Nucleus accumbens (tissue), 56 donors: ENCODE data around the gene PFKFB3.
"Not testable (repeated sequence)": the region's sequence is repeated elsewhere in the genome, so short reads cannot be mapped to it uniquely, and the experiment has no call there.

Experiments used
- DNase-seq, 56 donors: peaks; one replicate each; lab custom pipeline; 2025; lab: John Stamatoyannopoulos, UW

PFKFB3 gene

DNA sequence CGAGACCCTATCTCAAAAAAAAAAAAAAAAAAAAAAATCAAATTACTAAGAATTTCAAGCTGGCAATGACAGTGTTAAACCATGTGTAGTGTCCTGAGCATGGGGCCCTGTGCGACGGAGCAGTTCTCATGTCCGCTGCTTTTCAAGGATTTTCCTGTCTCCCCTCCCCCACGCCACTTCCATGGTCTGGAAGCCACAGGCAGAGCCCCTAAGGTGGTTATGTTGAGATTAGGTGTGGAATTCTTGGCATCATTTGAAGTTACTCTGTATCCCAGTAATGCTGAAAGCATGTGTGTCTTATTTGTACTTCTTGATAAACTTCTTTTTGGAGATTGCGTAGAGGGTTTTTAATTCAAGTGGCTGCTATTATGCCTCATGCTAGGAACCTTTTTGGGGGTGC lies 65.2 kb downstream of the PFKFB3 start:
- DNase-seq = no peak

DNA sequence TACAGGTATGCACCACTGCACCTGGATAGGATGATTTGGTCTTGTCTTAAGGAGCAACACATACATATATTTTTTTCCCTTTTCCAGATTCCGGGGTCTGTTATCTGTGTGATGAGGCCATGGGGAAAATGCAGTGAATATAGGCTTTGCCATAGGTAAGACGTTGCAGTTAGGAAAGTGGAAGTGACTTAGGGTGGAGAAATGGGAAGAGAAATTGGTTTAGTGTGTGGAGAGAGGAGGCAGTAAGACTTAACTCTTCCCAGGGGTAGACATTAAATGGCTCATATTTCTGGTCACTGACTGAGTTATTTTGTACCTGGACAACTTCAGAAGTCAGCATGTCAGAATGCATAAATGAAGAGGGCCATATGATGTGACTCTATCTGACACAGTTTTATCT lies 66.7 kb downstream of the PFKFB3 start:
- DNase-seq = no peak

DNA sequence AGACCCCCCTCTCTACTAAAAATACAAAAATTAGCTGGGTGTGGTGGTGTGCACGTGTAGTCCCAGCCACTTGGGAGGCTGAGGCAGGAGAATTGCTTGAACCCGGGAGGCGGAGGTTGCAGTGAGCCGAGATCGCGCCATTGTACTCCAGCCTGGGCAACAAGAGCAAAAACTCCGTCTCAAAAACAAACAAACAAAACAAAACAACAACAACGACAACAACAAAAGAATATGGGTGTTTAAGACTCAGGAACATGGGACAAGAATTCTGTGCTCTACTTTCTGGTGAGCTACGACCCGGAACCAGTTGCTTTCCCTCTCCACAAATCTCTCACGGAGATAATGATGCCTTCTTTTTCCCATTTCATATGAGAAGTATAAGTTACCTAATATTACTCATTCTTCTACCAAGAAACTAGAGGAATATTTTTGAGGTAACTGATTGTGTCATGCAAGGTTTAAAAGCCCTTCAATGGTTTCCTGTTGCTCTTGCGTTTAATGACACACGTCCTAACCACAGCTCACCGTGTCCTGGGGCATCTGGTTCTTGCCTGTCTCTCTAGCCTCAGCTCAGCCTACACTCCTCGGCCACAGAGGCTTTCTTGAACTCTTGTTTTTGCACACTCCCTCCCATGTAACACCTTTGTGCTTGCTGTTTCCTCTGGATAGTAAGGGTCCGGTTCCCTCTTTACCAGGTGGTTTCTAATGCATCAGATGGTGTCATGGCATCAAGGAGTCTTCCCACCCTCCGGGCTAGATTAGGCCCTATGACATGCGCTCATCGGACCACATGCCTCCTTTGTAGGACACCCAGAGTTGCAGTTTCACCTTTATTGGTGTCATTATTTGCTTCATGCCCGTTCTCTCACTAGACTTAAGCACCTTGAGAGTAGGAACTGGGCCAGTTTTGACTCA lies 67.5 kb downstream of the PFKFB3 start:
- no peak for DNase-seq

DNA sequence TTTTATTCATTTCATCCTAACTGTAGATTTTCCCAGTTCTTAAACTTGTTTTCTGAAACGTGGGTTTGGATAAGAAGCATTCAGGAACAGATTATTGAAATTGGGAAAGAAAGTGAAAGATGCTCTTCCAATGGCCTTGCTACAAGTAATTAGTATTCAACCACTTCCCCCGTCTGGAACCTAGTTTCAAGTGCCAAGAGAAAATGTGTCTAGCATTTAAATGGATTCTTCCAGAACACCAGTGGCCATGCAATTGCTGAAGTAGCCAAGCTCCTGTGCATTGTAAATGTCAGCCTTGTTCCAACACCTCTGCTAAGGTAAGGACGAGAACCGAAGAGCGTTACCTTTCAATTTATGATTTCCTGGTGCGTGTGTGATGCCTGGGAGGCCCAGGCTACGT lies 68.2 kb downstream of the PFKFB3 start:
- DNase-seq = peak in 4 of 56 donors; percentile 8 to 52 (median 15)

DNA sequence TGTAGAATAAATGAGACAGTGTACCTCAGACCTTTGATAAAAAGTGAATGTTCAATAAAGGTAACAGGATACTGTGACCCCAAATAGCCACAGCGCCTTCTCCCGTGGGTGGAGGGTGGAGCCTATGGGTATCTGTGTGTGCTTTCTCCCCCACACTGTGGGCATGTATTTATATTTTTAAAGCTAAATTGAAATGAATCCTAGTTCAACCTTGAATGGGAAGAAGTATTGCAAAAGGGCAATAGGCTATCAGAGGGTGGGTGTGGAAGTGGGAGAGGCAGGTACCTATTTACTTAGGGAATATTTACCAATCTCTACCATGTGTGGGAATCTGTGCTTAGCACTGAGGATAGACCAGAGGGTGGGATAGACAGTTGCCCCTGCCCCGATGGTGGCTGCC lies 68.9 kb downstream of the PFKFB3 start:
- DNase-seq = no peak

DNA sequence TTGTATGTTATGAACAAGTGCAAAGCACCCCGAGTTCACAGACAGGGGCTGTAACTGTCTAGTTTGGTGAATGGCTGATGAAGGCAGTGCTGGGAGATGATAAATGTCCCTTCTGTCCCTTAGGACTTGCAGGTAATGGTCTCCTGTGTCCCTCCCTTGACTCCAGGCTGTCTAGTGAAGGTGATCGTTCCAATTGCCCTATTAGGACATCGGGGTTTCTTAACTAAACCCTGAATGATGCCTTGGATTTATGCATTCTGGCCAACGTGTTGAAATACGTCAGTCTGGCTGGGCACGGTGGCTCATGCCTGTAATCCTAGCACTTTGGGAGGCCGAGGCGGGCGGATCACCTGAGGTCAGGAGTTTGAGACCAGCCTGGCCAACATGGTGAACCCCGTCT lies 69.4 kb downstream of the PFKFB3 start:
- no peak for DNase-seq

DNA sequence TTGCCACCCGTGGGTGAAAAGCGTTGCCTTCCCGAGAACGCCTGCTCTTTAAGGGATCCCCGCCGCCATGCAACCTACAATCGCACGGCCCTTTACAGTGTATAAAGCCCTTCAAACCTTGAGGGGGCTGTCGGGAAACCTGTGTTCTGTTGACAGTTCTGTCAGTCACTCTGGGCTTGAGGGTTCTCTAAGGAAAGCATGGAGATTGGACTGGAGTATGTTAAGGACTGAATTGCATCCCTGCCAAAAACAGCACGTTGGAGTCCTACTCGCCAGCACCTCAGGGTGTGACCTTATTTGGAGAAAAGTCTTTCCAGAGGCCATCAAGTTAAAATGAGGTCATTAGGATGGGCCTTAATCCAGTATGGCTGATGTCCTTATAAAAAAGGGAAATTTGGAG lies 70.6 kb downstream of the PFKFB3 start:
- no peak for DNase-seq

DNA sequence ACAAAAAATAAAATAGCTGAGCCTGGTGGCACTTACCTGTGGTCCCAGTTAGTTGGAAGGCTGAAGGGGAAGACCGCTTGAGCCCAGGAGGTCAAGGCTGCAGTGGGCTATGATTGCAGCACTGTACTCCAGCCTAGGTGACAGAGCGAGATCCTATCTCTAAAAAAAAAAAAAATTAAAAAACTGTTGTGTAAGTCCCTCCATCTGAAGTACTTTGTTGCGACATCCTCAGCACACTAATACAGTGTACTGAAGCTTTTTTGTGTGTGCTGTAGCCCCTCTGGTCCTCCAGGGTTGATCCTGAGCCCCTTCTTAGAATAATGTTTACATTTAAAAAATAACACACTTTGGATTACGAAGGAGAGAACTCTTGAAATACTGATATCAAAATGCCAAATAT lies 71.3 kb downstream of the PFKFB3 start:
- no peak for DNase-seq

DNA sequence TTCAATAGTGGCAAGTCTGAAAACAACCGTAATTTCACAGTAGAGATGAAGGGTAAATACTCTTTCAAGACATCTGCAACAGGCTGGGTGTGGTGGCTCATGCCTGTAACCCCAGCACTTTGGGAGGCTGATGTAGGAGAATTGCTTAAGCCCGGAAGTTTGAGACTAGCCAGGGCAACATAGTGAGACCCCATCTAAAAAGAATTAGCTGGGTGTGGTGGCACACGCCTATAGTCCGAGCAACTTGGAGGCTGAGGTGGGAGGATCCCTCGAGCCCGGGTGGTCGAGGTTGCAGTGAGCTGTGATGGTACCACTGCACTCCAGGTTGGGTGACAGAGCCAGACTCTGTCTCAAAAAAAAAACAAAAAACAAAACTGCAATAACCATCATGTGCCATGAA lies 71.8 kb downstream of the PFKFB3 start:
- DNase-seq = no peak

DNA sequence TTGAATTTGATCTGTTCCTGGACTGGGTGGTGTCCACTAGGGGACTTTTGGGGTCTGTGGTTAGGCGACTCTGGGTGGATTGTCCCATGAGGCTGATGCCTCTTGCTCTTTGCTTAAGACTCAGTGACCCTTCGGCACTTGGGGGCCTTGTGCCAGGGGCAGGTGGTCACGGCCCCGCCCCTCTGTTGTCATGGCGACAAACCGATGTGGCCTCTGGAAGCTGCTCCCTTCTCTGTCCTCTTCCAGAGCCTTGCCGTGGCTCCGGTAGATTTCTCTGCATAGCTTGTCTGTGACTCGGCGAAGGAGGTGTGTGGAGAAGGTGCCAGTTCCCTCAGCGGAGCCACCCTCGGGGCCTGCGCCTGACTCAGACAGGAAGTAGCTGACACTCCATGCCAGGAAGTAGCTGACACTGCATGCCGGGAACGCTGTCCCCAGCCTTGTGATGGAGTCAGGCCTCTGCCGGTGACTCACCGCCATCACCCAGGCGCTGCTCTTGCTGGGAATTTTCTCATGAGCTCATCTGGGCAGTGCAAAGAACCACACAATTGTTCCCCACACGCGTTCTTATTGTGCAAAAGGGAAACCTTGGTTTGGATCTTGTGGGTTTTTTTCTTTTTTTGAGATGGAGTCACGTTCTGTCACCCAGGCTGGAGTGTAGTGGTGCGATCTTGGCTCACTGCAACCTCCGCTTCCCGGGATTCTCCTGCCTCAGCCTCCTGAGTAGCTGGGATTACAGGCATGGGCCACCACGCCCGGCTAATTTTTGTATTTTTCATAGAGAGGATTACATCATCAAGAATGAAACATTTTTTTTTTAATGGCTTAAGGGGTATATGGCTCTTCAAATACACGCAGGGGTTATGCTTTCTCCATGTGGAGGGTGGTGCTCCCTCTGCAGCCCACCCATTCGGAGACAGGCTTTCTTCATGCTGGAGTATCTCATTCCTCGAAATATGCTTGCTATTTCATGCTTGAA lies 72.6 kb downstream of the PFKFB3 start:
- DNase-seq = peak in 51 of 56 donors; percentile 10 to 92 (median 55)

DNA sequence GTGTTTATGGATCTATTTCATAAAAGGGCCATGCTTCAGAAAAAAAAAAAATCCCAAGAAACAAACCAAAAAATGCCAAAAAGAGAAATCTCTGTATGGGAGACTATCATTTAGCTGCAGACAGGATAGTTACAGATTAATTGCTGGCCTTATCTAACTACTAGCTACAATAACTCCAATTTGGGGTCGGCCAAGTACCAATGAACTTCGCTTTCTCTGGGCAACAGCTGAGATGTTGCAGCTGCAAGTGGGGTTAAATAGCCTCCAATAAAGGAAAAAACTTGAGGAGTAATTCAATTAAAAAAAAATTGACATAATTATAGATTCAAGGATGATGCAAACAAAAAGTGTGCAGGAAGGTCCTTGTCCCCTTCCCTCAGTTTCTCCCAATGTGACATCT lies 73.6 kb downstream of the PFKFB3 start:
- DNase-seq = no peak

DNA sequence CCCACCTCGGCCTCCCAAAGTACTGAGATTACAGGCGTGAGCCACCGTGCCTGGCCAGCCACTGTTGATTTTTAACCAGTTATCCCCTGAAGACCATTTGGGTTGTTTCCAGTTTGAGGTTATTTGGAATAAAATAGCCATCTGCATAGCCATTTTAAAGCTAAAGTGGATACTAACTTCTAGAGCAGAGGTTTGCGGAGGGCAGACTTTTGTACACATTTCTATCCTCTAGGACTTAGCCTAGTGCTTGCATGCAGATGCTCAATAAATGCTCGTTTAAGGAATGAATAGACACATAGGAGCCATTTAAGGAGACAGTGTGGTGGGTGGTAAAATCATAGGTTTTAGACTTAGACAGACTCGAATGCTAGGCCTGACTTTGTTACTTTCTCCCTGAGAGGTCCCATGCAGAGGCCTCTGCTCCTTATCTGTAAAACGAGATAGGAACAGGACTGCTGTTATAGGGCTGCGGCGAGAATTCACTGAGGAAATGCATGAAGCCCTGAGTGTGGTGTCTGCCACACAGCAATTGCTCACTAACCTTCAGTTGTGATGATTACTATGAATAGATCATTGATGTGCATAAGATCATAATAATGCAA lies 75.9 kb downstream of the PFKFB3 start:
- no peak for DNase-seq

DNA sequence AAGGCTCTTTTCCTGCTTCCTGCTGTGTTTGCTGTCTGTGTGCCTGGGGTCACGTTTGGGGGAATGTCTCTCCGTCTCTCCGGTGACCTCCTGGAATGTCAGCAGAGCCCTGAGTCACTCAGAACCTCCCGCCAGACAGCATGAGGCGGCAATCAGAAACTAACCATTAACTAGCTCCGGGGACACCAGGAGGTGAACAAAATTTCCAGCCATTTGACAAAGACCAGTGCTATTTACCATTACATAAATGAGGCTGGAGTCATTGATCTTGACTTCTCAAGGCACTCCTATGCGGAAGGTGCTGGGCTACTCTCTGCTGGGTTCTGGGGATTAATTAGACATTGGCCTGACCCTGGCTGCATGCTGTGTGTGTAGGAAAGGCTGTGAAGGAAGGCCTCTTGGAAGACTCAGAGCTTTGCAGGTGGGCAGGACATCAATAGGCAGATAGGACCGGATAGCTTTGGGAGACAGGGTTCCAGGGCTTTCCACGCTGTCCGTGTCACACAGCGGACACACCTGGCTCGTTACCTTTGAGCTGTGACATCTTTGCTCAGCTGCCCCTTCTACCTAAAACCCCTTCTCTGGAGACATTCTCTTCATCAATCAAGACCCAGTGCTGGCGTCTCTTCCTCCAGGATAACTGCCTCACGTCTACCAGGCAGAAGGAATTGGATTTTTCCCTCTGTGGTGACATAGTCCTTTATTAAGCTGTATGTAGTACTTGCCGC lies 77.0 kb downstream of the PFKFB3 start:
- peak in 3 of 56 donors; percentile 16 to 31 (median 17) for DNase-seq

DNA sequence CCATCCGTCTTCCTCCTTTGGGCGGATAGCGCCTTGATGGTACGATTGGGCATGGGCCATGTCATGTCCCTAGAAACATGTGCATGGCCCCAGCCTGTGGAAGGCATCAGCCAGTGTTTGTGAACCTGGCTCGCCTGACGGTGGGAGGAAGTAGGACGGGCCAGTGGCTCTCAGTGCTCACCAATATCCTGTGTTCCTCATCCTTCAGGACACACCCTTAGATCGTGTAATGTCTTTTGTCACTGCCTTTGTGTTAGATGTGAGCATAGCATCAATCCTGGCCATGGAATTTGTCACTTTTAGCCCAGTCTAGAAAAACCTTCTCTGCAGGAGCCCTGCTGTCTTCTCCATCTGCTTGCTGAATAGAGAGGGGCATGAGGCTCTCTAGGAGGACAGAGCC lies 77.6 kb downstream of the PFKFB3 start:
- no peak for DNase-seq

DNA sequence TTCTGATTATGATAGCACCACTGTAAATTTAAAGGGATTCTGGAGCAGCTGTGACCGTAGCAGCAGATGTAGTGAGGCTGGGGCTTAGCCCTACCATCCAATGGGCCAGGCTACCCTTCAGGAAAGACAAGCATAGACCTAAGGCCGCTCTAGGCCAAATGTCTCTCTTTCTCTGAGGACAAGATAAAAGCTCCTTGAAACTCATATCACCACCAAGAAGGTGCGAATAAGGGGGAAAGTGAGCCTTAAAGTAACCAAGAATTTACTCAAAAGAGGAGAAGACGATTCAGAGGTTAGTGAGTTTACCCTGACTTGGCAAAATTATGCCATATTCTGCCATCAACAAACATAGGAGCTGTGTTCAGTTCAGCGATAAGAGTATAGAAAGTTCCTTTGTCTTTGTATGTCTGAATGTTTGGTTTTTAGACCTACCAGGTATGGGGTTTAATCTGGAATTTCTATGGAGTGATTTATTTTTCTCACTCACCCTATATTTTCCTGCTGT lies 79.8 kb downstream of the PFKFB3 start:
- DNase-seq = no peak

DNA sequence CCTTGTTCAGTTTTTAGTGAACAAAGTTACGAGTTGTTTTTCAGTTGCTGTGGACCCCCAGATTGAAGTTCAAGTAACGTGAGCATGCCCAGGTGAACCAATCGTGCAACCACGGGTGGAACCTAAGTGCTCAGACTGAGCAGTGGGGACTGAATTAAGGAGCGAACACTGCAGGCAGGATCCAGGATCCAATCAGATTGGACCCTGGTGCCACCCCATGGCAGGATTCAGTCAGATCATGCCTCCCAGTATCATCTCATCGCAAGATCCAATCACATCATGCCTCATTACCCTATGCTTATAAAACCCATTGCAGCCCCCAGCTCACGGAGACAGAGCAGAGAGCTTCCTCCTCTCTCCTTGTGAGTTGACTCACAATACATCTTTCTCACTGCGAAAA lies 80.9 kb downstream of the PFKFB3 start:
- peak in 1 of 56 donors; percentile 9 for DNase-seq

DNA sequence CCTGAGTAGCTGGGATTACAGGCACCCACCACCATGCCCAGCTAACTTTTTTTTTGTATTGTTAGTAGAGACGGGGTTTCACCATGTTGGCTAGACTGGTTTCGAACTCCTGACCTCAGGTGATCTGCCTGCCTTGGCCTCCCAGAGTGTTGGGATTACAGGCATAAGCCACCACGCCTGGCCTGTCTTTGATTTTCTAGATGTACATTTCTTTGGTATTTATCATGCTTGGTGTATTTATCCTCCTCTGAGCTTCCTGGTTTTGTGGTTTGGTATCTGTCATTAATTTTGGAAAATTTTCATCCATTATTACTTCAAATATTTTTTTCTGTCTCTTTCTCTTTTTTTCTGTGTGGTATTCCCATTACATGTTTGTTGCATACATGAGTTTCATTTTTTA lies 87.9 kb downstream of the PFKFB3 start:
- not testable (repeated sequence) for DNase-seq

DNA sequence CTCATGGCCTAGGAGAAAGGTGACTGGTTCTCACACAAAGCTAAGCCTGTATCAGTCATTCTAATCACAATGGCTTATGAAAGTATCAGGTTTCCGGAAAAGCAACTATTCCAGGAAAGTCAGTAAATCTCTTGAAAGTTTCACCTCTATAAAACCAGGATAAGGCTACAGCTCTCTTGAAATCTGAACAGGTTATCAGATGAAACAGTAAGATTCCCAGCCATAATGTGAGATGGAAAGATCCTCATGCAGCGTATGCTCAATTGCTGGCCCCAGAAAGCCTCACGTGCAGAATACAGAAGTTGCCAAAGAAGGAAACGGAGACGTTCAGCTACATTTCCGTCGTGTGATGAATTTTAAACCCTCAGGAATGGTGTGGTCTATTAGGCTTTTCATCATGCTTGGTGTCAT lies 90.0 kb downstream of the PFKFB3 start:
- no peak for DNase-seq

DNA sequence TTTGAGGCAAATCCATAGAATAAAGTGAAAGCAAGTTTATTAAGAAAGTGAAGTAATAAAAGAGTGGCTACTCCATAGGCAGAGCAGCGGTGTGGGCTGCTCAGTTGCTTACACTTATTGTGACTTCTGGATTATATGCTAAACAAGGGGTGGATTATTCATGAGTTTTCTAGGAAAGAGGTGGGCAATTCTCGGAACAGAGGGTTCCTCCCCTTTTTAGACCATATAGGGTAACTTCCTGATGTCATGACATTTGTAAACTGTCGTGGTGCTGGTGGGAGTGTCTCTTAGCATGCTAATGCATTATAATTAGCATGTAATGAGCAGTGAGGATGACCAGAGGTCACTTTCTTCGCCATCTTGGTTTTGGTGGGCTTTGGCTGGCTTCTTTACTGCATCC lies 93.7 kb downstream of the PFKFB3 start:
- DNase-seq = not testable (repeated sequence)

DNA sequence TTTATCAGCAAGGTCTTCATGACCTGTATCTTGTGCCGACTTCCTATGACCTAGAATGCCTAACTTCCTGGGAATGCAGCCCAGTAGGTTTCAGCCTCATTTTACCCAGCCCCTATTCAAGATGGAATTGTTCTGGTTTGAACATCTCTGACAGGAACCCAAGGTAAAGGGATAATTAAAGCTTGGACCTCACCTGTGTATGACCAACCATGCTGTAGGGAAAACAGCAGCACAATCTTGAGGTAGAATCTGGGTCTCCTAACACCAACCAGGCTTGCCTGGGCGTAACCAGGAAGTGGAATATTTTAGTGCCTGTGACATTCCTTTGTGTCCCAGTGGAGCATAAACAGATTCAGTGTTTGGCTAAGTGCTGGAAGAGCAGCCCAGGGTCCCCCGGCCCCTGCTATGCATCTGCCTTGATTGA lies 94.1 kb downstream of the PFKFB3 start:
- no peak for DNase-seq
